Measurements from ENCODE around the gene DNAH1. TPM values are rescaled to one million over a fixed set of nuclear protein-coding genes. Genes with fewer than 3 reads are reported as not detected.

Gene DNAH1
- polyA plus RNA-seq, 1 donor (not counting 4 experiments of a cell fraction or from before 2014, with no cell fraction given): 0.33 TPM

GRCh38 chr3:52361898-52362297 is 45.8 kb downstream of the DNAH1 start:
- no peak overlapping the region for H3K9ac ChIP-seq (ENCODE audit: control insufficient read depth, extremely low read depth, insufficient read depth, low read length)

GRCh38 chr3:52364322-52365035 is 48.4 kb downstream of the DNAH1 start:
- H3K4me2 ChIP-seq (ENCODE audit: control insufficient read depth, extremely low read depth, insufficient read depth, low read depth, low read length): no peak overlapping the region
- H3K4me3 ChIP-seq (ENCODE audit: control insufficient read depth in 2 of 3, extremely low read depth in 1 of 3, insufficient read depth in 2 of 3, low read depth in 1 of 3, low read length in 3 of 3): no peak overlapping the region
- H3K4me1 ChIP-seq (ENCODE audit: control insufficient read depth, extremely low read depth, insufficient read depth, low read length): no peaks in the 10 kb centered on the region
- no peaks in the 10 kb centered on the region for H3K27me3 ChIP-seq (ENCODE audit: control insufficient read depth, extremely low read depth, insufficient read depth, low read length)
- TF ChIP-seq CTCF (optimal IDR thresholded peaks at IDR 0.05 in 1 of 3, IDR thresholded peaks at IDR 0.05 in 1 of 3, conservative IDR thresholded peaks at IDR 0.05 in 1 of 3; ENCODE audit: extremely low read depth in 1 of 3, insufficient read depth in 2 of 3, low read length in 3 of 3) (no peak), EZH2 (IDR thresholded peaks at IDR 0.05; ENCODE audit: low read length) (no peak)
- no peaks in the 10 kb centered on the region for H3K9me3 ChIP-seq (ENCODE audit: control insufficient read depth, low read depth, low read length)
- no peak overlapping the region for H3K9ac ChIP-seq (ENCODE audit: control insufficient read depth, extremely low read depth, insufficient read depth, low read length)
- no peaks in the 10 kb centered on the region for H3K36me3 ChIP-seq (ENCODE audit: control insufficient read depth in 2 of 2, extremely low read depth in 1 of 2, insufficient read depth in 2 of 2, low read length in 2 of 2)
- H3K79me2 ChIP-seq (ENCODE audit: control insufficient read depth, insufficient read depth, low read length): no peaks in the 10 kb centered on the region
- FAIRE-seq (no peak), DNase-seq (ENCODE audit: low read depth, low spot score) (no peak)
- H3K9me1 ChIP-seq (ENCODE audit: control insufficient read depth, extremely low read depth, insufficient read depth, low read length): no peaks in the 10 kb centered on the region
- dilution Hi-C loops (cut with MboI; ENCODE audit: extremely low pct_ligation_motif_present, low sequenced_read_pairs): no loop called here
- H2AFZ ChIP-seq (ENCODE audit: control insufficient read depth, low read length): no peak overlapping the region
- H3K27ac ChIP-seq (ENCODE audit: control insufficient read depth, insufficient read depth, low read length): no peak overlapping the region
- no peaks in the 10 kb centered on the region for H4K20me1 ChIP-seq (ENCODE audit: control insufficient read depth, extremely low read depth, insufficient read depth, low read length)

More at GRCh38 chr3:52361898-52362297, 45.8 kb downstream of the DNAH1 start:
- H3K79me2 ChIP-seq (ENCODE audit: control insufficient read depth, insufficient read depth, low read length): no peaks in the 10 kb centered on the region
- H3K9me1 ChIP-seq (ENCODE audit: control insufficient read depth, extremely low read depth, insufficient read depth, low read length): no peaks in the 10 kb centered on the region
- no peak overlapping the region for H3K4me2 ChIP-seq (ENCODE audit: control insufficient read depth, extremely low read depth, insufficient read depth, low read depth, low read length)
- H3K27ac ChIP-seq (ENCODE audit: control insufficient read depth, insufficient read depth, low read length): no peak overlapping the region
- dilution Hi-C loops (cut with MboI; ENCODE audit: extremely low pct_ligation_motif_present, low sequenced_read_pairs): no loop called here
- H2AFZ ChIP-seq (ENCODE audit: control insufficient read depth, low read length): no peak overlapping the region
- no peak overlapping the region for H3K4me3 ChIP-seq (ENCODE audit: control insufficient read depth in 2 of 3, extremely low read depth in 1 of 3, insufficient read depth in 2 of 3, low read depth in 1 of 3, low read length in 3 of 3)
- no peaks in the 10 kb centered on the region for H4K20me1 ChIP-seq (ENCODE audit: control insufficient read depth, extremely low read depth, insufficient read depth, low read length)
- FAIRE-seq (no peak), DNase-seq (ENCODE audit: low read depth, low spot score) (no peak)
- no peak for TF ChIP-seq EZH2 (IDR thresholded peaks at IDR 0.05; ENCODE audit: low read length)
- no peak for TF ChIP-seq CTCF (optimal IDR thresholded peaks at IDR 0.05 in 1 of 3, IDR thresholded peaks at IDR 0.05 in 1 of 3, conservative IDR thresholded peaks at IDR 0.05 in 1 of 3; ENCODE audit: extremely low read depth in 1 of 3, insufficient read depth in 2 of 3, low read length in 3 of 3)
- no peaks in the 10 kb centered on the region for H3K36me3 ChIP-seq (ENCODE audit: control insufficient read depth in 2 of 2, extremely low read depth in 1 of 2, insufficient read depth in 2 of 2, low read length in 2 of 2)
- H3K4me1 ChIP-seq (ENCODE audit: control insufficient read depth, extremely low read depth, insufficient read depth, low read length): no peaks in the 10 kb centered on the region
- H3K9me3 ChIP-seq (ENCODE audit: control insufficient read depth, low read depth, low read length): no peaks in the 10 kb centered on the region
- H3K27me3 ChIP-seq (ENCODE audit: control insufficient read depth, extremely low read depth, insufficient read depth, low read length): no peaks in the 10 kb centered on the region

Measured in keratinocyte (primary cell).